ENCODE measurements around the gene FRMD3.
A peak's percentile ranks its signal among the peaks of the same experiment; 100 is the strongest.

FRMD3 gene

GRCh38 chr9:83270116-83270515 is 268.1 kb downstream of the FRMD3 start:
- DNase-seq = no peak

DNA sequence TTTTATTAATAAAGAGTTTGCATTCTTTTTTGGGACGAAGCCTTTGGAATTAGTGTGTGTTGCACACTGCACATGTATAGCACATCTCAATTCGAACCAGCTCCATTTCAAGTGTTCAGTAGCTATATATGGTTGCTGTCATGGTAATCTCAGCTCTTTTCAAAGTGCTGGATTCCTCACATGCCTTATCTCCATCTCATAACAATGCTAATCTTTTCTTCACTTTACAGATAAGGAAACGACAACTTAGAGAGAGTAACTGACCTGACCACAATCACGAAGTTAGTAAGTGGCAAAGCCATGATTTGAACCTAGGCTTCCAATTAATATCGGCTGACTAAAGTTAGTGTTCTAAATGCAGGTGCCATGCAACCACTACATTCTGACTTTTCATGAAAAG is 270.5 kb downstream of the FRMD3 start:
- peak; percentile 44 for DNase-seq

DNA sequence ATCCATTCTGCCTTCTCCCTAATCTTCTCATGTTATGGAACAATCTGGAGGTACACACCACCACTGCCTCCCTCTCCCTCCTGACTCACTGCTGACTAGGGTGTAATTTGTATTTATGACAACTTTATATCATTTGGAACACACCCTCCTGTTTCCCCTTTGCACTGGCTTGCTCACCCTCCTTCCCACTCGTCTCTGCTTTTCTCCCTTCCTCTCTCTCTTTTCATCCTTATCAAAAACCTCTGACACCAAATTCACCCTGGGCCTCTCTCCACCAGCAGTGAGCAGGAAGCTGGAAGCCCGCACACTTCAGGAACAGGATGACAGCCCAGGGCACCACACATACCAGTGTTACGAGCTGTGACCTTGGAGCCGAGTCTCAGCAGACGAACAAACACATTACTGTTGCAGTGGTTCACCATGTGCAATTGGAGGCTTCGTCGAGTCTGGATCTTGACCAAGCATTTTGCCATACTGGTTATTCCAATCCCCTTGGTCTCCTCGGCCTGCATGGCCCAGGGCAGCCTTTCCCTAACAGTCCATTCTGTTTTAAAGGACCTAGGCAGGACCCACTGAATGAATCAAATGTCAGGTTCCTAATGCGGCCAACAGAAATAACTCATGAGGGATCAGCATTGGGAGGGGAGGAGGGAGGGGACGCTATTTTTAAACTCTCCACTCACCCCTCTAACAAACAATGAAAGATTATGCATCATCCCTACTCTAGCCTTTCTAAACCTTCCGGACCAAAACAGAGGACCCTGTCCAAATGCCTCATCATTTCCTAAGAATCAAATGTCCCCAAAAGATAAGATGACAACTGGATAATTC is 271.3 kb downstream of the FRMD3 start:
- peak; percentile 90 for DNase-seq

- no peak for DNase-seq
These were observed 271.9 kb downstream of the FRMD3 start for GRCh38 chr9:83266331-83266665.

GRCh38 chr9:83264315-83264714 is 273.9 kb downstream of the FRMD3 start:
- DNase-seq = no peak

GRCh38 chr9:83259558-83259957 is 278.6 kb downstream of the FRMD3 start:
- DNase-seq = no peak

- no peak for DNase-seq
These were observed 280.0 kb downstream of the FRMD3 start for GRCh38 chr9:83257937-83258891.

DNA sequence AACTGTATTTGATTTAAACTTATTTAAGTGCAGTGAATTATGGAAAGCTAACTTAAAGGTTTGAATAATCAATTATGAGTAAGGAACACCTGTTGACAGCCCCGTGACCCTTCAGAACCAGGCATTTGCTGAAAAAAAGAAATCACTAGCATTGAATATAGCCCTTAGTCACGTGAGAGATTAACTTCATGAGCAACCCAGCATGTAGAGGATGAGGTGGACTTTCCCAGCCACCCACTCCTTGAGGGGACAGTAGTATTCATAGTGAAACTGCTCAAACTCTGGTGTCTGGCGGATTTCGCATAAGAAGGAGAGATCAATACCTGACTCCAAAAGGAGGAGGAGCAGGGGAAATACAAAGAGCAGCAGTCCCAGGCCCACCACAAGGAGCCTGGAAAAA is 290.5 kb downstream of the FRMD3 start:
- DNase-seq = no peak

GRCh38 chr9:83245979-83246659 is 292.1 kb downstream of the FRMD3 start:
- DNase-seq = no peak

DNA sequence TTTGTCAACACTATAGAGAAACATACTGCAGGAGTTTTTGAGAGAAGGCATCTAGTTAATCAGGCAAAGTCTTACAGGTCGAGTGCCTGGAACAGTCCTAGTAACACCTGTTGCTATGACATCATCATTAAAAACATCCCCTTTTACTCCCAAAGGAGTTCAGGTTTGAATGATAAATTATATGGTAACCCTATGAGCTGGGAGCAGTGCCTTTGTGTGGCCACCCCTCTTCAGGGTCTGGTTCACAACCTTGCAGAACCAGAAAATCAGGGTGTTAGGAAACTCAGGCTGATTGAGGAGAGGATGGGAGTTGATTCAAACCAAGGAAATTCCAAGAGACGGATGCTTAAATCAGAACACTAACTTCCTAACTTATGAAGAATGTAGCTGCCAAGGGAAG is 296.1 kb downstream of the FRMD3 start:
- DNase-seq = no peak

DNA sequence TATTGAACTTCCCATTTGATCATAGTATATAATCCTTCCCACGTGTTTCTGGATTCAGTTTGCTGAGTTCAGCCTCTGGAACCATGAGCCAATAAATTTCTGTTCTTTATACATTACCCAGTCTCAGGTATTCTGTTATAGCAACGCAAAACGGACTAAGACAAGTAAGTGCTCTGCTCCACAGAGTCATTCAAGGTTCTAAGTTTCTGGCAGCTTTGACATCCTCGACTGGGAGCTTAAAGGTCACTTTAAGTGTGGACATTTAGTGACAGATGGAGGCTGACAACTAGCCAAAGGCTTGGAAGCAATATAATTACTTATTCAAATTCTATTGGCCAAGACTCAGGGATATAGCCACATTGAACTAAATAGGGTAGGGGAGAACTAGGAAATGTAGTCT is 297.5 kb downstream of the FRMD3 start:
- DNase-seq = no peak

DNA sequence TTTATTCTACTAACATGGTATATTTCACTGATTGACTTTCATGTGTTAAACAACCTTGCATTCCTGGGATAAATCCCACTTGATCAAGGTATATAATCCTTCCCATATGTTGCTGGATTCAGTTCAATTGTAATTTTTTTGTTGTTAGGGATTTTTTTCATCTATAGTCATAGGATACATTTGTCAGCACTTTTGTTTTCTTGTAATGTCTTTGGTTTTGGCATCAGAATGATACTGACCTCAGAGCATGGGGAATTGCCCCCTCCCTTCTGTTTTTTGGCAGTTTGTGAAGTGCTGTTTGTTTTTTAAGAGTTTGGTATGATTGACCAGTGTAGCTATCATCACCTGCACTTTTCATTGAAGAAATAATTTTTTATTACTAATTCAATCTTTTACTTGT is 298.5 kb downstream of the FRMD3 start:
- DNase-seq = no peak

GRCh38 chr9:83238871-83239640 is 299.1 kb downstream of the FRMD3 start:
- no peak for DNase-seq

- DNase-seq = no peak
These were observed 302.0 kb downstream of the FRMD3 start for GRCh38 chr9:83236029-83236696.

DNA sequence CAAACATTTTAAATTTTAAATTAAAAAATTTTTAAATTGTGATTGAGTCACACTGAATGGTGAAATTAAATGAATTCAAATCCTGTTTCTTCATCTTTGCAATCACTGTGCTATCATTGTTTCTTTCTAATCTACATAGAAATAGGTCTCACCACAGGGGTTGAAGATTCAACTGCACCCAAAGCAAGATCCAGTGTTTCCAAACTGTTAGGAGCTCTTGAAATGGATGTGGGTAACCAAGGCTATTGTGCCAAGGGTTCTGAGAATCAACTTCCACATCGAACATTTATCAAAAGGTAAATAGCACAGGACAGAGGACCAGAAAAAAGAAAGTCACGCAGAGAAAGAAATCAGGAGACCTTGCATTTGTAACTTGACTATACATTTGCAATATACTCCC is 302.7 kb downstream of the FRMD3 start:
- no peak for DNase-seq

DNA sequence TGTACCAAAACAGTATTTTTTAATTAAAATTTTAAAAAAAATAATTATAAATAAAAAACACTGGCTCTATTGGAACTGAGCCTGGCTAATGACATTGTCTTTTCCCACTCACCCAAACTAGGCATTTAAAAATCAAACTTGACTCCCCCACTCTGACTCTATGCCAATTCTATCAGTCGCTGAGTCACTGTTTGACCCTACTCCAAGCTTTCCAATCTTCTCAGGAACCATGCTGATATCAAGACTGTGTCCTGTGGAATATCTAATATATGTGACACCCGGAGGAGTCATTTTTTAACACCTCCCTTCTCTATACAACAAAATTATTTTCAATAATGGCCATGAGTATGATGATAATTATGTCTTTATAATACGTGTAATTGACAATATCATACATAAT is 303.7 kb downstream of the FRMD3 start:
- no peak for DNase-seq

- DNase-seq = no peak
These were observed 304.6 kb downstream of the FRMD3 start for GRCh38 chr9:83233647-83234046.

- no peak for DNase-seq
These were observed 307.2 kb downstream of the FRMD3 start for GRCh38 chr9:83231039-83231438.

- DNase-seq = peak; percentile 91
These were observed 317.5 kb downstream of the FRMD3 start for GRCh38 chr9:83220730-83221129.

- no peak for DNase-seq
These were observed 318.2 kb downstream of the FRMD3 start for GRCh38 chr9:83219924-83220438.

GRCh38 chr9:83219154-83219923 is 318.9 kb downstream of the FRMD3 start:
- DNase-seq = peak; percentile 57
